Ishikawa (cell line): ENCODE results near the gene UFSP2.

Source experiments
- CEBPB ChIP-seq: IDR thresholded peaks from 2 replicates; pipeline ENCODE4 v1.6.1; 2012
- CREB1 ChIP-seq: IDR thresholded peaks from 2 replicates; pipeline ENCODE4 v1.6.1; 2012; ENCODE audit warnings: low read depth
- EGR1 ChIP-seq: IDR thresholded peaks from 2 replicates; pipeline ENCODE4 v1.6.1; 2012
- EP300 ChIP-seq: IDR thresholded peaks from 2 replicates; pipeline ENCODE4 v1.6.1; 2012; ENCODE audit warnings: borderline replicate concordance
- FOXM1 ChIP-seq: IDR thresholded peaks from 2 replicates; pipeline ENCODE4 v1.6.1; 2012; ENCODE audit warnings: low read depth, borderline replicate concordance
- NFIC ChIP-seq: IDR thresholded peaks from 2 replicates; pipeline ENCODE4 v1.6.1; 2012
- RAD21 ChIP-seq: IDR thresholded peaks from 2 replicates; pipeline ENCODE4 v1.6.1; 2012; ENCODE audit warnings: low read depth
- TAF1 ChIP-seq: IDR thresholded peaks from 2 replicates; pipeline ENCODE4 v1.6.1; 2012; ENCODE audit warnings: low read depth, mild to moderate bottlenecking
- TCF12 ChIP-seq: IDR thresholded peaks from 2 replicates; pipeline ENCODE4 v1.6.1; 2012; ENCODE audit warnings: low read depth
- TEAD4 ChIP-seq: IDR thresholded peaks from 2 replicates; pipeline ENCODE4 v1.6.1; 2012
- USF1 ChIP-seq: IDR thresholded peaks from 2 replicates; pipeline ENCODE4 v1.6.1; 2012
- YY1 ChIP-seq: IDR thresholded peaks from 2 replicates; pipeline ENCODE4 v1.6.1; 2012; ENCODE audit warnings: low read depth
- ZBTB7A ChIP-seq: IDR thresholded peaks from 2 replicates; pipeline ENCODE4 v1.6.1; 2012; ENCODE audit warnings: low read depth
- TF ChIP-seq, protein P1 (sequence below): IDR thresholded peaks from 2 replicates; pipeline ENCODE4 v1.6.1; 2012
- TF ChIP-seq, protein P2 (sequence below): IDR thresholded peaks from 2 replicates; pipeline ENCODE4 v1.6.1; 2012; ENCODE audit warnings: low read depth, mild to moderate bottlenecking

Gene UFSP2

DNA sequence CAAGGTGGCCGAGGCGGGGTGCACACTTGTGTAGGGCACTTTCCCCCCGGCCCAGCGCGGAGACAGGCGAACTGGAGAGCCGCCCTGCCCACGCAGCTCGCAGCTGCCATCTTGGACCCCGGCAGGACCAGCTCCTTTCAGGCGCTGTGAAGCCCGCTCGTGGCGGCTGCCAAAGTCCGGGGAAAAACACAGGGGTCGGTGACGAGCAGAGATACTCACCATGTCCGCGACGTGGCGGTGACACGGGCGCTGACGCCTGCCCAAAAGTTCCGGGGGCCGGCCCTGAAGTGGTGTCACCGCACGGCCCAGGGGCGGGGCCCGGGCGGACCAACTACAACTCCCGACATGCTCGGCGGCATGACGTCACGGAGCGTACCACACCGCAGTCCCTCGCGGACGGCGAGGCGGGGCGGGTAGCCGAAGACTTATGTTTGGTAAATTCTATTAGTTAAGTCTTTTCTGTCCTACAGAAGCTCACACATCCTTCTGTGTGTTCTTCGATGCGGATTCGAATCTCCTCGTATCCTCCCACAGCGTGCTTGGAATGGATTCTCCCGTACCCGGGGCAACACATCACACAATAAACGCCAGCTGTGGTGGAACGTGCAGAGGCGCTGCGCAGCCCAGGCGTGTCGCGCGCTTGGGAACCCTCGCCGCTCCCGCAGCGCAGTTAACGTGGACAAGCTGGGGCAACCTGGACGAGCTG, at the start of gene UFSP2:
Gene UFSP2 (minus strand): TSS at position 318 of the 706 bp plus-strand sequence. CDS start 96 bp downstream, at position 222.
- peak; percentile 40; the same call in 1 of the 2 replicates for TF ChIP-seq TCF12
- TF ChIP-seq CEBPB = no peak
- TF ChIP-seq NFIC = no peak
- peak; percentile 88 for TF ChIP-seq TAF1
- peak; percentile 65; the same call in 1 of the 2 replicates for TF ChIP-seq EP300
- peak; percentile 17; the same call in 1 of the 2 replicates for TF ChIP-seq USF1
- TF ChIP-seq YY1 = peak; percentile 94
- peak; percentile 96 for TF ChIP-seq CREB1
- peak; percentile 36; the same call in 1 of the 2 replicates for TF ChIP-seq FOXM1
- TF ChIP-seq TEAD4 = peak; percentile 54; the same call in 1 of the 2 replicates
- TF ChIP-seq EGR1 = peak; percentile 88
- TF ChIP-seq, protein P1, sequence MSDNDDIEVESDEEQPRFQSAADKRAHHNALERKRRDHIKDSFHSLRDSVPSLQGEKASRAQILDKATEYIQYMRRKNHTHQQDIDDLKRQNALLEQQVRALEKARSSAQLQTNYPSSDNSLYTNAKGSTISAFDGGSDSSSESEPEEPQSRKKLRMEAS = peak; percentile 95
- TF ChIP-seq RAD21 = no peak

- TF ChIP-seq EGR1 (no peak), USF1 (no peak), EP300 (no peak)
Measured at GRCh38 chr4:185473247-185473646, 47.5 kb upstream of the UFSP2 start.

DNA sequence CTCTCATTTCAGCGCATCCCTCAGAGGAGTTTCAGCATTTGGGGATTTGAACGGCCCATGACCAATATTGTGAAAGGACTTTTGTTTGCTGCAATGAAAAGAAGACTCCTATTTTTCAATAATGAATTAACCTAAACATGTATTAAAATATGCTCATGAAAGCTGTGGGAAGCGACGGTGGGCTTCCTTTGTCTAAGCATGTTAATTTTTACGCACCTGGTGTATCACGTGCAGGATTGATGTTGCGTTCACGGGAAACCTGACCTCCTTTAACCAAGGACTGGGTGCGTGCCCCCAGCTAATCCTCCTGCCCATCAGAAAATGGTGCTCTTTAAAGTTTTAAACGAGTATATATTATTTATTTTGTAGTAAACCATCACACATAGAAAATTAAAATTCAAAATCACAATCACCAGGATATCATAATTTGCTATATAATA, 46.4 kb upstream of the UFSP2 start:
- TF ChIP-seq TCF12 (no peak), NFIC (no peak), EP300 (no peak), YY1 (no peak), RAD21 (no peak), FOXM1 (no peak), CEBPB (no peak), EGR1 (no peak), USF1 (no peak), TAF1 (no peak), CREB1 (no peak), ZBTB7A (no peak), TEAD4 (no peak)
- TF ChIP-seq, protein P1 = no peak
- TF ChIP-seq, protein P2, sequence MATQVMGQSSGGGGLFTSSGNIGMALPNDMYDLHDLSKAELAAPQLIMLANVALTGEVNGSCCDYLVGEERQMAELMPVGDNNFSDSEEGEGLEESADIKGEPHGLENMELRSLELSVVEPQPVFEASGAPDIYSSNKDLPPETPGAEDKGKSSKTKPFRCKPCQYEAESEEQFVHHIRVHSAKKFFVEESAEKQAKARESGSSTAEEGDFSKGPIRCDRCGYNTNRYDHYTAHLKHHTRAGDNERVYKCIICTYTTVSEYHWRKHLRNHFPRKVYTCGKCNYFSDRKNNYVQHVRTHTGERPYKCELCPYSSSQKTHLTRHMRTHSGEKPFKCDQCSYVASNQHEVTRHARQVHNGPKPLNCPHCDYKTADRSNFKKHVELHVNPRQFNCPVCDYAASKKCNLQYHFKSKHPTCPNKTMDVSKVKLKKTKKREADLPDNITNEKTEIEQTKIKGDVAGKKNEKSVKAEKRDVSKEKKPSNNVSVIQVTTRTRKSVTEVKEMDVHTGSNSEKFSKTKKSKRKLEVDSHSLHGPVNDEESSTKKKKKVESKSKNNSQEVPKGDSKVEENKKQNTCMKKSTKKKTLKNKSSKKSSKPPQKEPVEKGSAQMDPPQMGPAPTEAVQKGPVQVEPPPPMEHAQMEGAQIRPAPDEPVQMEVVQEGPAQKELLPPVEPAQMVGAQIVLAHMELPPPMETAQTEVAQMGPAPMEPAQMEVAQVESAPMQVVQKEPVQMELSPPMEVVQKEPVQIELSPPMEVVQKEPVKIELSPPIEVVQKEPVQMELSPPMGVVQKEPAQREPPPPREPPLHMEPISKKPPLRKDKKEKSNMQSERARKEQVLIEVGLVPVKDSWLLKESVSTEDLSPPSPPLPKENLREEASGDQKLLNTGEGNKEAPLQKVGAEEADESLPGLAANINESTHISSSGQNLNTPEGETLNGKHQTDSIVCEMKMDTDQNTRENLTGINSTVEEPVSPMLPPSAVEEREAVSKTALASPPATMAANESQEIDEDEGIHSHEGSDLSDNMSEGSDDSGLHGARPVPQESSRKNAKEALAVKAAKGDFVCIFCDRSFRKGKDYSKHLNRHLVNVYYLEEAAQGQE = no peak

GRCh38 chr4:185471235-185472102, 45.7 kb upstream of the UFSP2 start, which contains the start of gene CCDC110:
CCDC110 (minus strand) TSS chr4:185471733; CDS start chr4:185471683, 50 bp downstream.
- TF ChIP-seq RAD21 (peak; percentile 63), ZBTB7A (0 out of 2 replicates have a peak, but pooled peaks have one; percentile 41)
- TF ChIP-seq, protein P2 = no peak
